HAP-1 (cell line): ENCODE measurements around the gene ENSA.
"Not testable (repeated sequence)": the region's sequence is repeated elsewhere in the genome, so short reads cannot be mapped to it uniquely, and the experiment has no call there.

ENCODE experiments used
- DNase-seq, 2 experiments: peaks; one replicate each; pipeline ENCODE4 v3.0.0-alpha.2; 2016 to 2020; ENCODE audit warnings: low spot score in 2 of 2
- H3K27me3 ChIP-seq: fragments of 250-450 bp; sonication (Bioruptor Pico); 2 replicates; pipeline ENCODE4 v1.5.1; 2020; ENCODE audit warnings: low read depth, mild to moderate bottlenecking, moderate library complexity
- H3K36me3 ChIP-seq: fragments of 250-450 bp; sonication (Bioruptor Pico); replicated peaks from 2 replicates; pipeline ENCODE4 v1.5.1; 2020; ENCODE audit warnings: mild to moderate bottlenecking
- H3K4me1 ChIP-seq: fragments of 250-450 bp; sonication (Bioruptor Pico); 2 replicates; pipeline ENCODE4 v1.5.1; 2020; ENCODE audit warnings: mild to moderate bottlenecking
- H3K4me3 ChIP-seq: fragments of 250-450 bp; sonication (Bioruptor Pico); 2 replicates; pipeline ENCODE4 v1.5.1; 2020; ENCODE audit warnings: mild to moderate bottlenecking, moderate library complexity
- H3K9me3 ChIP-seq: fragments of 250-450 bp; sonication (Bioruptor Pico); 2 replicates; pipeline ENCODE4 v1.5.1; 2020; ENCODE audit warnings: mild to moderate bottlenecking, moderate library complexity
- in situ Hi-C: fragments of 300-500 bp; cut with MboI; formaldehyde crosslinking; loops from 3 replicates; pipeline ENCODE4 v1.14.3; 2020; ENCODE audit warnings: low sequenced_read_pairs, inconsistent platforms, mixed read lengths

ENSA gene

GRCh38 chr1:150581962-150582361 is 47.5 kb downstream of the ENSA start:
- peaks cover 21% of the 10 kb centered on the region for H3K36me3 ChIP-seq
- H3K9me3 ChIP-seq, in situ Hi-C loops, H3K27me3 ChIP-seq, H3K4me1 ChIP-seq, H3K4me3 ChIP-seq, DNase-seq: not testable (repeated sequence)

GRCh38 chr1:150581437-150581836 is 48.0 kb downstream of the ENSA start:
- in situ Hi-C loops, result not testable (repeated sequence)
- H3K4me1 ChIP-seq, result peaks cover 12% of the 10 kb centered on the region
- peaks cover 26% of the 10 kb centered on the region for H3K36me3 ChIP-seq

GRCh38 chr1:150580966-150581365 is 48.4 kb downstream of the ENSA start:
- DNase-seq, result not testable (repeated sequence)

More at GRCh38 chr1:150581437-150581836, 48.0 kb downstream of the ENSA start:
- not testable (repeated sequence) for DNase-seq, H3K27me3 ChIP-seq, H3K9me3 ChIP-seq, H3K4me3 ChIP-seq

GRCh38 chr1:150579945-150580642 is 49.3 kb downstream of the ENSA start:
- in situ Hi-C loops, result no loop called here
- peak overlapping the region; percentile 90 for H3K4me3 ChIP-seq
- H3K4me1 ChIP-seq, result peaks cover 22% of the 10 kb centered on the region
- no peak for DNase-seq
- peaks cover 40% of the 10 kb centered on the region for H3K36me3 ChIP-seq
- no peaks in the 10 kb centered on the region for H3K27me3 ChIP-seq
- no peaks in the 10 kb centered on the region for H3K9me3 ChIP-seq

More at GRCh38 chr1:150580966-150581365, 48.4 kb downstream of the ENSA start:
- Histone ChIP-seq H3K4me1 (peaks cover 17% of the 10 kb centered on the region), H3K36me3 (peaks cover 31% of the 10 kb centered on the region)
- H3K9me3 ChIP-seq, H3K27me3 ChIP-seq, H3K4me3 ChIP-seq, in situ Hi-C loops: not testable (repeated sequence)

GRCh38 chr1:150579110-150579944 is 50.1 kb downstream of the ENSA start, which contains the start of gene MCL1:
TSS of gene MCL1 (minus strand) at chr1:150579610. CDS start at chr1:150579530, 80 bp downstream.
- Histone ChIP-seq H3K4me1 (peaks cover 22% of the 10 kb centered on the region), H3K27me3 (no peaks in the 10 kb centered on the region), H3K9me3 (no peaks in the 10 kb centered on the region), H3K36me3 (peaks cover 47% of the 10 kb centered on the region), H3K4me3 (peak within 1 kb of the TSS; percentile 90)
- peak; percentile 92 to 95 for DNase-seq
- in situ Hi-C loops, result no loop called here

GRCh38 chr1:150578272-150579109 is 50.9 kb downstream of the ENSA start:
- peak; percentile 60 to 62 for DNase-seq
- H3K36me3 ChIP-seq, result peaks cover 54% of the 10 kb centered on the region
- H3K4me1 ChIP-seq, result peaks cover 22% of the 10 kb centered on the region
- H3K4me3 ChIP-seq, result peak overlapping the region; percentile 90
- H3K9me3 ChIP-seq, result no peaks in the 10 kb centered on the region
- in situ Hi-C loops, result no loop called here
- no peaks in the 10 kb centered on the region for H3K27me3 ChIP-seq

- Histone ChIP-seq H3K9me3 (no peaks in the 10 kb centered on the region), H3K27me3 (no peaks in the 10 kb centered on the region), H3K4me1 (peaks cover 22% of the 10 kb centered on the region), H3K36me3 (peaks cover 62% of the 10 kb centered on the region), H3K4me3 (peak overlapping the region; percentile 90)
- in situ Hi-C loops, result no loop called here
- peak in 1 of 2 experiments; percentile 30 for DNase-seq
These were observed 51.7 kb downstream of the ENSA start for GRCh38 chr1:150577557-150578271.

- in situ Hi-C loops, result no loop called here
- Histone ChIP-seq H3K4me1 (peaks cover 22% of the 10 kb centered on the region), H3K4me3 (peak overlapping the region; percentile 90), H3K27me3 (no peaks in the 10 kb centered on the region), H3K36me3 (peaks cover 65% of the 10 kb centered on the region), H3K9me3 (no peaks in the 10 kb centered on the region)
- no peak for DNase-seq
These were observed 52.4 kb downstream of the ENSA start for GRCh38 chr1:150576794-150577556.

GRCh38 chr1:150576367-150576711 is 53.1 kb downstream of the ENSA start:
- H3K36me3 ChIP-seq, result peaks cover 66% of the 10 kb centered on the region

GRCh38 chr1:150575518-150576366 is 53.7 kb downstream of the ENSA start:
- no peaks in the 10 kb centered on the region for H3K9me3 ChIP-seq
- H3K27me3 ChIP-seq, result no peaks in the 10 kb centered on the region
- in situ Hi-C loops, result no loop called here
- peaks cover 22% of the 10 kb centered on the region for H3K4me1 ChIP-seq
- peaks cover 70% of the 10 kb centered on the region for H3K36me3 ChIP-seq
- H3K4me3 ChIP-seq, result peak overlapping the region; percentile 90; the same call in 1 of the 2 replicates
- DNase-seq, result no peak

More at GRCh38 chr1:150576367-150576711, 53.1 kb downstream of the ENSA start:
- H3K9me3 ChIP-seq, result no peaks in the 10 kb centered on the region
- no peak for DNase-seq
- in situ Hi-C loops, result no loop called here
- H3K4me3 ChIP-seq, result peak overlapping the region; percentile 90
- H3K4me1 ChIP-seq, result peaks cover 22% of the 10 kb centered on the region
- no peaks in the 10 kb centered on the region for H3K27me3 ChIP-seq

GRCh38 chr1:150575072-150575489 is 54.3 kb downstream of the ENSA start:
- H3K36me3 ChIP-seq, result peaks cover 70% of the 10 kb centered on the region
- DNase-seq, result no peak
- H3K4me3 ChIP-seq, result no peak overlapping the region
- in situ Hi-C loops, result no loop called here
- H3K27me3 ChIP-seq, result no peaks in the 10 kb centered on the region
- H3K9me3 ChIP-seq, result no peaks in the 10 kb centered on the region
- H3K4me1 ChIP-seq, result peaks cover 17% of the 10 kb centered on the region
